HTERT RPE-1 (cell line): Measurements from ENCODE around the gene DOK6.

Experiments
- in situ Hi-C: fragments of 300-500 bp; cut with MboI; formaldehyde crosslinking; loops from 4 replicates; pipeline ENCODE4 v1.14.3; 2020; ENCODE audit warnings: low sequenced_read_pairs

DOK6 gene

GRCh38 chr18:69432847-69433246 is 32.2 kb downstream of the DOK6 start:
- in situ Hi-C loops: no loop called here

- in situ Hi-C loops: no loop called here
Observed at GRCh38 chr18:69435000-69435399, 34.3 kb downstream of the DOK6 start.

- in situ Hi-C loops: no loop called here
Observed at GRCh38 chr18:69444221-69444620, 43.5 kb downstream of the DOK6 start.

- in situ Hi-C loops: no loop called here
Observed at GRCh38 chr18:69447886-69448285, 47.2 kb downstream of the DOK6 start.

GRCh38 chr18:69455125-69455524 is 54.4 kb downstream of the DOK6 start:
- in situ Hi-C loops: no loop called here

GRCh38 chr18:69469444-69469919 is 68.8 kb downstream of the DOK6 start:
- in situ Hi-C loops: no loop called here

- in situ Hi-C loops: no loop called here
Observed at GRCh38 chr18:69480460-69480859, 79.8 kb downstream of the DOK6 start.

- in situ Hi-C loops: no loop called here
Observed at GRCh38 chr18:69483574-69483973, 82.9 kb downstream of the DOK6 start.

GRCh38 chr18:69484699-69485396 is 84.2 kb downstream of the DOK6 start:
- in situ Hi-C loops: no loop called here

GRCh38 chr18:69487488-69488394 is 87.1 kb downstream of the DOK6 start:
- in situ Hi-C loops: no loop called here

GRCh38 chr18:69490072-69490471 is 89.4 kb downstream of the DOK6 start:
- in situ Hi-C loops: no loop called here

- in situ Hi-C loops: no loop called here
Observed at GRCh38 chr18:69490813-69491212, 90.1 kb downstream of the DOK6 start.

GRCh38 chr18:69491576-69491975 is 90.9 kb downstream of the DOK6 start:
- in situ Hi-C loops: no loop called here

GRCh38 chr18:69492861-69493260 is 92.2 kb downstream of the DOK6 start:
- in situ Hi-C loops: no loop called here

GRCh38 chr18:69494841-69495240 is 94.2 kb downstream of the DOK6 start:
- in situ Hi-C loops: no loop called here

- in situ Hi-C loops: no loop called here
Observed at GRCh38 chr18:69495338-69495737, 94.7 kb downstream of the DOK6 start.

- in situ Hi-C loops: no loop called here
Observed at GRCh38 chr18:69495841-69496533, 95.3 kb downstream of the DOK6 start.

GRCh38 chr18:69518989-69519388 is 118.3 kb downstream of the DOK6 start:
- in situ Hi-C loops: no loop called here

- in situ Hi-C loops: no loop called here
Observed at GRCh38 chr18:69523582-69523981, 122.9 kb downstream of the DOK6 start.

- in situ Hi-C loops: no loop called here
Observed at GRCh38 chr18:69528435-69528834, 127.7 kb downstream of the DOK6 start.

GRCh38 chr18:69529151-69529550 is 128.5 kb downstream of the DOK6 start:
- in situ Hi-C loops: no loop called here
